GM19351 (cell line): ENCODE results near the gene TSFM.
A peak's percentile ranks its signal among the peaks of the same experiment; 100 is the strongest.

Source experiments
- ATAC-seq: cut with Tn5 transposase; IDR thresholded peaks from one replicate; pipeline ENCODE4 v1.9.1; 2021; ENCODE audit warnings: mild to moderate bottlenecking, moderate library complexity; ENCODE audit not compliant: unreplicated experiment

TSFM gene

GRCh38 chr12:57777911-57778310 lies 4.7 kb upstream of the TSFM start:
- ATAC-seq = no peak

- ATAC-seq = no peak
These were observed 2.9 kb upstream of the TSFM start for GRCh38 chr12:57779736-57780135.

- ATAC-seq = no peak
These were observed 2.2 kb upstream of the TSFM start for GRCh38 chr12:57780284-57780897.

GRCh38 chr12:57781244-57781643 lies 1.3 kb upstream of the TSFM start:
- ATAC-seq = no peak

GRCh38 chr12:57781801-57782200 lies 786 bp upstream of the TSFM start:
- ATAC-seq = no peak

GRCh38 chr12:57782243-57782607 lies 362 bp upstream of the TSFM start:
- ATAC-seq = peak; percentile 7

- no peak for ATAC-seq
These were observed 847 bp downstream of the TSFM start for GRCh38 chr12:57783466-57783801.

GRCh38 chr12:57783861-57784260 lies 1.3 kb downstream of the TSFM start:
- no peak for ATAC-seq

GRCh38 chr12:57793920-57794319 lies 11.3 kb downstream of the TSFM start:
- ATAC-seq = no peak

GRCh38 chr12:57795354-57795753 lies 12.8 kb downstream of the TSFM start:
- ATAC-seq = no peak

- ATAC-seq = no peak
These were observed 14.4 kb downstream of the TSFM start for GRCh38 chr12:57796996-57797395.

GRCh38 chr12:57797933-57798332 lies 15.3 kb downstream of the TSFM start:
- ATAC-seq = no peak

GRCh38 chr12:57800965-57801364 lies 18.4 kb downstream of the TSFM start:
- ATAC-seq = no peak

GRCh38 chr12:57802607-57803006 lies 20.0 kb downstream of the TSFM start:
- ATAC-seq = no peak

- no peak for ATAC-seq
These were observed 20.8 kb downstream of the TSFM start for GRCh38 chr12:57803319-57803893.

- ATAC-seq = no peak
These were observed 24.1 kb downstream of the TSFM start for GRCh38 chr12:57806677-57807076.

- ATAC-seq = no peak
These were observed 24.7 kb downstream of the TSFM start for GRCh38 chr12:57807285-57807684.

GRCh38 chr12:57808351-57808750 lies 25.8 kb downstream of the TSFM start:
- ATAC-seq = no peak

- no peak for ATAC-seq
These were observed 26.8 kb downstream of the TSFM start for GRCh38 chr12:57809425-57809824.

- no peak for ATAC-seq
These were observed 27.9 kb downstream of the TSFM start for GRCh38 chr12:57810450-57810849.

- no peak for ATAC-seq
These were observed 28.6 kb downstream of the TSFM start for GRCh38 chr12:57811028-57811755.

GRCh38 chr12:57813111-57813970 lies 30.8 kb downstream of the TSFM start:
- ATAC-seq = no peak
